HCT116 (cell line): Measurements from ENCODE around the gene MRGPRX2.

Source experiments
- CEBPB ChIP-seq: IDR thresholded peaks from 2 replicates; pipeline ENCODE4 v1.6.1; 2012; ENCODE audit warnings: low read depth
- CTCF ChIP-seq, 3 experiments: fragments of 200-600 bp in 1 of 3; sonication (generic) in 1 of 3; IDR thresholded peaks in 2 of 3; conservative IDR thresholded peaks in 1 of 3; 2 replicates each; pipeline ENCODE4 v1.5.1; 2012 to 2017; ENCODE audit warnings: low read depth in 2 of 3, low read length in 2 of 3, antibody characterized with exemption in 1 of 3, borderline replicate concordance in 1 of 3, control low read depth in 1 of 3, mild to moderate bottlenecking in 1 of 3, mixed read lengths in 1 of 3, mixed run types in 1 of 3, moderate library complexity in 1 of 3; ENCODE audit not compliant: insufficient read depth in 1 of 3
- EGR1 ChIP-seq: IDR thresholded peaks from 2 replicates; pipeline ENCODE4 v1.6.1; 2012; ENCODE audit warnings: low read depth
- ELF1 ChIP-seq: IDR thresholded peaks from 2 replicates; pipeline ENCODE4 v1.6.1; 2012; ENCODE audit warnings: low read depth, borderline replicate concordance
- EZH2 ChIP-seq: fragments of 200-600 bp; sonication (generic); IDR thresholded peaks from 2 replicates; pipeline ENCODE4 v1.6.1; 2017; ENCODE audit warnings: antibody characterized with exemption, mixed run types
- EZH2phosphoT487 ChIP-seq: fragments of 200-600 bp; IDR thresholded peaks from 2 replicates; pipeline ENCODE4 v1.6.1; 2018; ENCODE audit warnings: antibody characterized with exemption, borderline replicate concordance
- POLR2A ChIP-seq: IDR thresholded peaks from 2 replicates; pipeline ENCODE4 v1.7.0; 2011; ENCODE audit warnings: borderline replicate concordance; ENCODE audit not compliant: insufficient read depth, insufficient read length; ENCODE audit errors: extremely low read depth
- POLR2AphosphoS5 ChIP-seq: IDR thresholded peaks from 2 replicates; pipeline ENCODE4 v1.6.1; 2011; ENCODE audit warnings: mild to moderate bottlenecking, low read depth, low read length, moderate library complexity
- TCF7L2 ChIP-seq: IDR thresholded peaks from 2 replicates; pipeline ENCODE4 v1.7.0; 2011; ENCODE audit warnings: borderline replicate concordance, inconsistent platforms; ENCODE audit not compliant: insufficient read depth, insufficient read length; ENCODE audit errors: extremely low read depth
- ZFX ChIP-seq: fragments of 450-650 bp; IDR thresholded peaks from 2 replicates; pipeline ENCODE4 v1.6.1; 2017
- TF ChIP-seq, protein P1 (sequence below): IDR thresholded peaks from 2 replicates; pipeline ENCODE4 v1.6.1; 2012; ENCODE audit warnings: low read depth

GRCh38 chr11:19087658-19088057 lies 27.1 kb upstream of the MRGPRX2 start:
- TF ChIP-seq CTCF (IDR thresholded peaks at IDR 0.05 in 2 of 3, conservative IDR thresholded peaks at IDR 0.05 in 1 of 3; ENCODE audit: borderline replicate concordance in 1 of 3, insufficient read depth in 1 of 3, low read depth in 2 of 3, low read length in 2 of 3) (no peak), POLR2AphosphoS5 (no peak), POLR2A (no peak), CEBPB (no peak), EGR1 (no peak), EZH2phosphoT487 (no peak), EZH2 (no peak), ZFX (no peak), ELF1 (no peak), TCF7L2 (no peak)
- TF ChIP-seq, protein P1, sequence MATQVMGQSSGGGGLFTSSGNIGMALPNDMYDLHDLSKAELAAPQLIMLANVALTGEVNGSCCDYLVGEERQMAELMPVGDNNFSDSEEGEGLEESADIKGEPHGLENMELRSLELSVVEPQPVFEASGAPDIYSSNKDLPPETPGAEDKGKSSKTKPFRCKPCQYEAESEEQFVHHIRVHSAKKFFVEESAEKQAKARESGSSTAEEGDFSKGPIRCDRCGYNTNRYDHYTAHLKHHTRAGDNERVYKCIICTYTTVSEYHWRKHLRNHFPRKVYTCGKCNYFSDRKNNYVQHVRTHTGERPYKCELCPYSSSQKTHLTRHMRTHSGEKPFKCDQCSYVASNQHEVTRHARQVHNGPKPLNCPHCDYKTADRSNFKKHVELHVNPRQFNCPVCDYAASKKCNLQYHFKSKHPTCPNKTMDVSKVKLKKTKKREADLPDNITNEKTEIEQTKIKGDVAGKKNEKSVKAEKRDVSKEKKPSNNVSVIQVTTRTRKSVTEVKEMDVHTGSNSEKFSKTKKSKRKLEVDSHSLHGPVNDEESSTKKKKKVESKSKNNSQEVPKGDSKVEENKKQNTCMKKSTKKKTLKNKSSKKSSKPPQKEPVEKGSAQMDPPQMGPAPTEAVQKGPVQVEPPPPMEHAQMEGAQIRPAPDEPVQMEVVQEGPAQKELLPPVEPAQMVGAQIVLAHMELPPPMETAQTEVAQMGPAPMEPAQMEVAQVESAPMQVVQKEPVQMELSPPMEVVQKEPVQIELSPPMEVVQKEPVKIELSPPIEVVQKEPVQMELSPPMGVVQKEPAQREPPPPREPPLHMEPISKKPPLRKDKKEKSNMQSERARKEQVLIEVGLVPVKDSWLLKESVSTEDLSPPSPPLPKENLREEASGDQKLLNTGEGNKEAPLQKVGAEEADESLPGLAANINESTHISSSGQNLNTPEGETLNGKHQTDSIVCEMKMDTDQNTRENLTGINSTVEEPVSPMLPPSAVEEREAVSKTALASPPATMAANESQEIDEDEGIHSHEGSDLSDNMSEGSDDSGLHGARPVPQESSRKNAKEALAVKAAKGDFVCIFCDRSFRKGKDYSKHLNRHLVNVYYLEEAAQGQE: no peak
